Lung (tissue), 12 donors: ENCODE data around the gene PDS5B. TPM values are rescaled to one million over a fixed set of nuclear protein-coding genes. Genes with fewer than 3 reads are reported as not detected.

Source experiments
- ATAC-seq: fragments of 200-7000 bp; cut with Tn5 transposase; one replicate; pipeline ENCODE4 v1.9.1; 2020; ENCODE audit warnings: moderate number of reproducible peaks; ENCODE audit not compliant: insufficient read depth, low FRiP score
- DNase-seq, 3 donors: peaks; one replicate each; pipeline ENCODE4 v3.0.0-alpha.2; 2013 to 2017
- H3K27ac ChIP-seq, 2 donors: one replicate each; pipeline ENCODE4 v1.5.1; 2013; ENCODE audit warnings: mild to moderate bottlenecking in 2 of 2, moderate library complexity in 2 of 2, control low read depth in 1 of 2, inconsistent platforms in 1 of 2, low read depth in 1 of 2, low read length in 1 of 2
- H3K27me3 ChIP-seq, 3 donors: one replicate each; pipeline ENCODE4 v1.5.1; 2013; ENCODE audit warnings: low read length in 2 of 3; ENCODE audit not compliant: control insufficient read depth in 3 of 3, insufficient read depth in 3 of 3
- H3K36me3 ChIP-seq, 4 donors: one replicate each; pipeline ENCODE4 v1.5.1; 2013; ENCODE audit warnings: low read length in 4 of 4, mild to moderate bottlenecking in 1 of 4, moderate library complexity in 1 of 4; ENCODE audit not compliant: control insufficient read depth in 4 of 4, insufficient read depth in 4 of 4
- H3K4me1 ChIP-seq, 5 donors: one replicate each; pipeline ENCODE4 v1.5.1; 2013; ENCODE audit warnings: low read length in 5 of 5, mild to moderate bottlenecking in 2 of 5, moderate library complexity in 1 of 5; ENCODE audit not compliant: control insufficient read depth in 5 of 5, insufficient read depth in 5 of 5
- H3K4me3 ChIP-seq: one replicate; pipeline ENCODE4 v1.5.1; 2013; ENCODE audit warnings: mild to moderate bottlenecking, control low read depth, moderate library complexity
- H3K9ac ChIP-seq, 2 donors: one replicate each; pipeline ENCODE4 v1.5.1; 2013; ENCODE audit warnings: low read length in 2 of 2, control low read depth in 1 of 2; ENCODE audit not compliant: insufficient read depth in 1 of 2
- H3K9me3 ChIP-seq, 4 donors: one replicate each; pipeline ENCODE4 v1.5.1; 2013; ENCODE audit warnings: low read length in 3 of 4, mild to moderate bottlenecking in 1 of 4, moderate library complexity in 1 of 4; ENCODE audit not compliant: control insufficient read depth in 4 of 4, insufficient read depth in 3 of 4
- WGBS, 2 donors: extraction: QIAGEN DNeasy Blood & Tissue Kit; methylation state at CpG; one replicate each; pipeline ENCODE4 v1.1.7; 2013; 5-methylcytosine and 5-hydroxymethylcytosine counted together
- polyA plus RNA-seq, 2 donors: library from polyadenylated mRNA; stranded (reverse); fragments of 200-250 nt; gene quantifications; one replicate each; pipeline ENCODE4 v1.2.1, GENCODE V29; 2013
- total RNA-seq, 2 donors: library from RNA; depleted of rRNA in 1 of 2; stranded (reverse); fragments of >200 nt in 1 of 2; gene quantifications; one replicate each; pipeline ENCODE4 v1.2.1, GENCODE V29; 2014 to 2021
- TF ChIP-seq, protein P1 (sequence below): IDR thresholded peaks from 2 replicates; pipeline ENCODE4 v1.5.1; 2012; ENCODE audit warnings: mild to moderate bottlenecking; ENCODE audit errors: control extremely low read depth, extremely low read depth
- donor health status: control.
- donor health status: control.
- donor health status: Bipolar disorder and iron deficiency.
- donor health status: healthy.
- donor health status: DM: yes; HTN: yes; CAD: no.

Gene PDS5B
- total and polyA plus RNA-seq, 4 donors: 5.3 to 111 (median 19.3) TPM

- Histone ChIP-seq H3K27me3 (no peaks in the 10 kb centered on the region), H3K27ac (no peak overlapping the region), H3K4me1 (no peaks in the 10 kb centered on the region), H3K4me3 (no peak overlapping the region), H3K36me3 (no peaks in the 10 kb centered on the region), H3K9me3 (peaks cover 0 to 5% (median 2%) of the 10 kb centered on the region in 4 donors), H3K9ac (no peak overlapping the region)
- TF ChIP-seq, protein P1, sequence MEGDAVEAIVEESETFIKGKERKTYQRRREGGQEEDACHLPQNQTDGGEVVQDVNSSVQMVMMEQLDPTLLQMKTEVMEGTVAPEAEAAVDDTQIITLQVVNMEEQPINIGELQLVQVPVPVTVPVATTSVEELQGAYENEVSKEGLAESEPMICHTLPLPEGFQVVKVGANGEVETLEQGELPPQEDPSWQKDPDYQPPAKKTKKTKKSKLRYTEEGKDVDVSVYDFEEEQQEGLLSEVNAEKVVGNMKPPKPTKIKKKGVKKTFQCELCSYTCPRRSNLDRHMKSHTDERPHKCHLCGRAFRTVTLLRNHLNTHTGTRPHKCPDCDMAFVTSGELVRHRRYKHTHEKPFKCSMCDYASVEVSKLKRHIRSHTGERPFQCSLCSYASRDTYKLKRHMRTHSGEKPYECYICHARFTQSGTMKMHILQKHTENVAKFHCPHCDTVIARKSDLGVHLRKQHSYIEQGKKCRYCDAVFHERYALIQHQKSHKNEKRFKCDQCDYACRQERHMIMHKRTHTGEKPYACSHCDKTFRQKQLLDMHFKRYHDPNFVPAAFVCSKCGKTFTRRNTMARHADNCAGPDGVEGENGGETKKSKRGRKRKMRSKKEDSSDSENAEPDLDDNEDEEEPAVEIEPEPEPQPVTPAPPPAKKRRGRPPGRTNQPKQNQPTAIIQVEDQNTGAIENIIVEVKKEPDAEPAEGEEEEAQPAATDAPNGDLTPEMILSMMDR: no peak
- no peak for ATAC-seq
- DNase-seq: no peak
- 96 to 98% methylated on average over 3 of the region's 3 CpGs for WGBS, 2 donors
Measured at GRCh38 chr13:32577032-32577431, 9.2 kb upstream of the PDS5B start.

GRCh38 chr13:32581177-32581786 lies 5.0 kb upstream of the PDS5B start:
- Histone ChIP-seq H3K27me3 (no peaks in the 10 kb centered on the region), H3K9me3 (peaks cover 0 to 5% (median 2%) of the 10 kb centered on the region in 4 donors), H3K27ac (no peak overlapping the region), H3K9ac (no peak overlapping the region), H3K4me3 (no peak overlapping the region), H3K36me3 (no peaks in the 10 kb centered on the region), H3K4me1 (peaks cover 0 to 6% (median 0%) of the 10 kb centered on the region in 5 donors)
- no peak for ATAC-seq
- TF ChIP-seq, protein P1: peak; percentile 29
- 57 to 67% methylated on average over 3 of the region's 3 CpGs for WGBS, 2 donors
- DNase-seq: peak in 2 of 3 donors; percentile 50 to 62

- ATAC-seq (no peak), DNase-seq (no peak)
- Histone ChIP-seq H3K9ac (no peak overlapping the region), H3K36me3 (no peaks in the 10 kb centered on the region), H3K4me1 (peaks cover 0 to 6% (median 0%) of the 10 kb centered on the region in 5 donors), H3K27me3 (no peaks in the 10 kb centered on the region), H3K4me3 (no peak overlapping the region), H3K27ac (no peak overlapping the region), H3K9me3 (peaks cover 0 to 3% (median under 1%) of the 10 kb centered on the region in 4 donors)
- 73 to 83% methylated on average over 2 of the region's 2 CpGs for WGBS, 2 donors
- TF ChIP-seq, protein P1: no peak
Measured at GRCh38 chr13:32582281-32582680, 4.0 kb upstream of the PDS5B start.

DNA sequence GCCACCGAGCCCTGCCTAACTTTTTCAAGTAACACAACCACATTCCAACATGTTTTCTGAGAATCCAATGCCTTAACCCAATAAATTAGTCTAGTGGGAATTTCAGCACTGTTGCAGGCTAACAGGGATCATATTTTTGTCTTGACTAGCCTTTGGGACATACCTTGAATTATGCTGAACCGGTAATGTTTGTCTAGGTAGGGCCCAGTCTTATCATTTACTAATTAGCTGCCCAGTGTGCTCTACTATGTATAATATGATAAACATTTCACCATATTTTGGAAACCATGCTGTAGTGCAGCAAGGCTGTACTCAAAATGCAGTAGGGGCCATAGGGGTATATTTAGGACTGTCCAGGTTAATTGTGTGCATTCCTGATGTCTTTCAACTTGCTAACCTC lies 3.3 kb upstream of the PDS5B start:
- Histone ChIP-seq H3K4me3 (no peak overlapping the region), H3K9ac (no peak overlapping the region), H3K27ac (no peak overlapping the region), H3K9me3 (no peaks in the 10 kb centered on the region), H3K4me1 (peaks cover 0 to 6% (median 0%) of the 10 kb centered on the region in 5 donors), H3K27me3 (no peaks in the 10 kb centered on the region), H3K36me3 (peaks cover 0 to 3% (median 0%) of the 10 kb centered on the region in 4 donors)
- ATAC-seq (no peak), DNase-seq (no peak)
- WGBS, 2 donors: 88 to 95% methylated on average over 2 of the region's 2 CpGs
- TF ChIP-seq, protein P1: no peak
